ENCODE results near the gene PCSK4. TPM values are rescaled to one million over a fixed set of nuclear protein-coding genes. Genes with fewer than 3 reads are reported as not detected.

PCSK4 gene
- total RNA-seq, 2 experiments from 2014 or later: 1.5 to 1.7 TPM

- Mint-ChIP-seq H3K4me3 (no peak overlapping the region), H3K9me3 (no peaks in the 10 kb centered on the region), H3K27ac (no peak overlapping the region), H3K4me1 (ENCODE audit: low read depth) (peaks cover 14% of the 10 kb centered on the region), H3K36me3 (ENCODE audit: low read depth) (no peaks in the 10 kb centered on the region), H3K27me3 (ENCODE audit: low read depth) (peaks cover 17% of the 10 kb centered on the region)
- no peak for DNase-seq
- intact Hi-C loops (cut with micrococcal nuclease): loop anchor here (5.0 kb wide), 1 partner anchor 290 kb away; no protein-coding TSS in a partner anchor
- CTCF ChIA-PET: interaction anchor here (1.3 kb wide), 2 partner anchors 17 to 23 kb away, joined by 3 to 4 read pairs; no protein-coding TSS in a partner anchor
These were observed 22.5 kb downstream of the PCSK4 start for GRCh38 chr19:1467490-1468273.

- Mint-ChIP-seq H3K27ac (no peak overlapping the region), H3K4me3 (no peak overlapping the region), H3K27me3 (ENCODE audit: low read depth) (peaks cover 17% of the 10 kb centered on the region), H3K36me3 (ENCODE audit: low read depth) (no peaks in the 10 kb centered on the region), H3K4me1 (ENCODE audit: low read depth) (peaks cover 14% of the 10 kb centered on the region), H3K9me3 (no peaks in the 10 kb centered on the region)
- DNase-seq: no peak
- CTCF ChIA-PET: interaction anchor here (1.0 to 1.3 kb wide), 3 partner anchors 9 to 24 kb away, joined by 3 to 4 read pairs (median 4); partner anchors contain the start of gene REEP6
- intact Hi-C loops (cut with micrococcal nuclease): loop anchor here (5.0 kb wide), 1 partner anchor 290 kb away; no protein-coding TSS in a partner anchor
These were observed 23.0 kb downstream of the PCSK4 start for GRCh38 chr19:1467215-1467489.

GRCh38 chr19:1466461-1467214 is 23.5 kb downstream of the PCSK4 start:
- peaks cover 13% of the 10 kb centered on the region for H3K27me3 Mint-ChIP-seq (ENCODE audit: low read depth)
- no peak overlapping the region for H3K27ac Mint-ChIP-seq
- no peaks in the 10 kb centered on the region for H3K36me3 Mint-ChIP-seq (ENCODE audit: low read depth)
- no peak for DNase-seq
- H3K4me1 Mint-ChIP-seq (ENCODE audit: low read depth): peaks cover 11% of the 10 kb centered on the region
- intact Hi-C loops (cut with micrococcal nuclease): loop anchor here (5.0 kb wide), 1 partner anchor 291 kb away; no protein-coding TSS in a partner anchor
- CTCF ChIA-PET: interaction anchor here (0.6 to 1.8 kb wide), 6 partner anchors 9 to 48 kb away, joined by 3 to 4 read pairs (median 4); partner anchors contain the start of gene REEP6
- H3K9me3 Mint-ChIP-seq: no peaks in the 10 kb centered on the region
- H3K4me3 Mint-ChIP-seq: no peak overlapping the region

- no peak for DNase-seq
- no peak overlapping the region for H3K4me3 Mint-ChIP-seq
- intact Hi-C loops (cut with micrococcal nuclease): loop anchor here (5.0 kb wide), 1 partner anchor 291 kb away; no protein-coding TSS in a partner anchor
- no peak overlapping the region for H3K27ac Mint-ChIP-seq
- peaks cover 5% of the 10 kb centered on the region for H3K4me1 Mint-ChIP-seq (ENCODE audit: low read depth)
- no peaks in the 10 kb centered on the region for H3K9me3 Mint-ChIP-seq
- CTCF ChIA-PET: interaction anchor here (0.8 to 1.8 kb wide), 6 partner anchors 8 to 69 kb away, joined by 3 to 4 read pairs (median 4); partner anchors contain the start of gene REEP6
- peaks cover 9% of the 10 kb centered on the region for H3K27me3 Mint-ChIP-seq (ENCODE audit: low read depth)
- no peaks in the 10 kb centered on the region for H3K36me3 Mint-ChIP-seq (ENCODE audit: low read depth)
These were observed 24.1 kb downstream of the PCSK4 start for GRCh38 chr19:1466018-1466460.

DNA sequence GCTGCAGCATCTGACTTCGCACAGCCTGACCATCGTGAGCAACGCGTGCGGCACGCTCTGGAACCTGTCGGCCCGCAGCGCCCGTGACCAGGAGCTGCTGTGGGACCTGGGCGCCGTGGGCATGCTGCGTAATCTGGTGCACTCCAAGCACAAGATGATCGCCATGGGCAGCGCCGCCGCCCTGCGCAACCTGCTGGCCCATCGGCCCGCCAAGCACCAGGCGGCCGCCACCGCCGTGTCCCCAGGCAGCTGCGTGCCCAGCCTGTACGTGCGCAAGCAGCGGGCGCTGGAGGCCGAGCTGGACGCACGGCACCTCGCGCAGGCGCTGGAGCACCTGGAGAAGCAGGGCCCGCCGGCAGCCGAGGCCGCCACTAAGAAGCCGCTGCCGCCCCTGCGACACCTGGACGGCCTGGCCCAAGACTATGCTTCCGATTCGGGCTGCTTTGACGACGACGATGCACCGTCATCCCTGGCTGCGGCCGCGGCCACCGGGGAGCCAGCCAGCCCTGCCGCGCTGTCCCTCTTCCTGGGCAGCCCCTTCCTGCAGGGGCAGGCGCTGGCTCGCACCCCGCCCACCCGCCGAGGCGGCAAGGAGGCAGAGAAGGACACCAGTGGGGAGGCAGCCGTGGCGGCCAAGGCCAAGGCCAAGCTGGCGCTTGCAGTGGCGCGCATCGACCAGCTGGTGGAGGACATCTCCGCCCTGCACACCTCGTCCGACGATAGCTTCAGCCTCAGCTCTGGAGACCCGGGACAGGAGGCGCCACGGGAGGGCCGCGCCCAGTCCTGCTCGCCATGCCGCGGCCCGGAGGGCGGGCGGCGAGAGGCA is 24.7 kb downstream of the PCSK4 start:
- H3K4me1 Mint-ChIP-seq (ENCODE audit: low read depth): peaks cover 3% of the 10 kb centered on the region
- no peak for DNase-seq
- H3K27me3 Mint-ChIP-seq (ENCODE audit: low read depth): peaks cover 9% of the 10 kb centered on the region
- H3K9me3 Mint-ChIP-seq: no peaks in the 10 kb centered on the region
- intact Hi-C loops (cut with micrococcal nuclease): loop anchor here (5.0 kb wide), 1 partner anchor 292 kb away; no protein-coding TSS in a partner anchor
- H3K36me3 Mint-ChIP-seq (ENCODE audit: low read depth): no peaks in the 10 kb centered on the region
- CTCF ChIA-PET: interaction anchor here (0.8 to 1.8 kb wide), 3 partner anchors 12 to 68 kb away, joined by 3 to 4 read pairs (median 3); no protein-coding TSS in a partner anchor
- H3K4me3 Mint-ChIP-seq: no peak overlapping the region
- no peak overlapping the region for H3K27ac Mint-ChIP-seq

- Mint-ChIP-seq H3K4me1 (ENCODE audit: low read depth) (peaks cover 6% of the 10 kb centered on the region), H3K27me3 (ENCODE audit: low read depth) (peaks cover 13% of the 10 kb centered on the region), H3K4me3 (no peak overlapping the region), H3K36me3 (ENCODE audit: low read depth) (peaks cover 2% of the 10 kb centered on the region), H3K9me3 (no peaks in the 10 kb centered on the region), H3K27ac (no peak overlapping the region)
- intact Hi-C loops (cut with micrococcal nuclease): no loop called here
- CTCF ChIA-PET: no interaction called here
- DNase-seq: no peak
These were observed 28.3 kb downstream of the PCSK4 start for GRCh38 chr19:1461862-1462261.

DNA sequence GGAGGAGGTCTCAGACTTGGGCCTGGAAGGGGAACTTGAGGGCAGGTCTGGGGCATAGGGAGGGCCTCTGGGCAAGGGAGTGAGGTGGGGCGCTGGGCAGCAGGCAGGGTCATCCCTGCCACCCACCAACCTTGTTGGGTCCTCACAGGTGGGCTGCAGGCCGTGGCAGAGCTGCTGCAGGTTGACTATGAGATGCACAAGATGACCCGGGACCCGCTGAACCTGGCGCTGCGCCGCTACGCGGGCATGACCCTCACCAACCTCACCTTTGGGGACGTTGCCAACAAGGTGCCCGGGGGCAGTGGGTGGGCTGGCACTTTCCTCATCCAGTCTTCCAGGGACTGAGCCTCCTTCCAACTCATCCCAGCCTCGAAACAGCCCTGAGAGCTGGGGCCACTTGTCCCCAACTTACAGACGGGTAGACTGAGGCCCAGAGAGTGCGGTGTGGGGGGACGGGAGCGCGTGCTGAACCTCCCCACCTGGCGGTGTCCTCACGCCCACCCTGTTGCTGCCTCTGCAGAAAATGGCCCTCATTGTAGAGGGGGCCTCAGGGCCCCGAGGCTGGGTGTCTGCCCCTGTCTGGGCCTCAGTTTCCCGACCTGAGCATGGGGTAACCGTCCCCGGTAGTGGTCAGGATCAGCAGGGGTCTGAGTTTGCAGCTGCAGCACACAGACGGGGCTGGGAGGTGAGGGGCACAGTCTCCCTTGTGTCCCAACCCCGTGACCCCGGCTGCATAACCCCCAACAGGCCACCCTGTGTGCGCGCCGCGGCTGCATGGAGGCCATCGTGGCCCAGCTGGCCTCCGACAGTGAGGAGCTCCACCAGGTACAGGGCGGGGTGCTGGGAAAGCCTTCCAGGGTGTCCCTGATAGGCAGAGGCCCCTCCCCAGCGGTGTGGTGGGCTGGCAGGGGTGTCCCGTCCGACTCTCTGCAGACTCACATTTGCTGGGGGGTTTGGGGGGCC is 29.8 kb downstream of the PCSK4 start:
- peaks cover 15% of the 10 kb centered on the region for H3K27me3 Mint-ChIP-seq (ENCODE audit: low read depth)
- H3K36me3 Mint-ChIP-seq (ENCODE audit: low read depth): peaks cover 2% of the 10 kb centered on the region
- no peak for DNase-seq
- no peaks in the 10 kb centered on the region for H3K9me3 Mint-ChIP-seq
- H3K4me1 Mint-ChIP-seq (ENCODE audit: low read depth): peaks cover 12% of the 10 kb centered on the region
- H3K4me3 Mint-ChIP-seq: no peak overlapping the region
- CTCF ChIA-PET: no interaction called here
- H3K27ac Mint-ChIP-seq: no peak overlapping the region
- intact Hi-C loops (cut with micrococcal nuclease): no loop called here

GRCh38 chr19:1459479-1459878 is 30.7 kb downstream of the PCSK4 start:
- no peak for DNase-seq
- Mint-ChIP-seq H3K9me3 (no peaks in the 10 kb centered on the region), H3K27me3 (ENCODE audit: low read depth) (peaks cover 17% of the 10 kb centered on the region), H3K36me3 (ENCODE audit: low read depth) (peaks cover 2% of the 10 kb centered on the region), H3K4me3 (no peak overlapping the region), H3K27ac (no peak overlapping the region), H3K4me1 (ENCODE audit: low read depth) (peaks cover 16% of the 10 kb centered on the region)
- CTCF ChIA-PET: interaction anchor here (0.9 kb wide), 1 partner anchor 16 kb away, joined by 4 read pairs; no protein-coding TSS in a partner anchor
- intact Hi-C loops (cut with micrococcal nuclease): no loop called here

DNA sequence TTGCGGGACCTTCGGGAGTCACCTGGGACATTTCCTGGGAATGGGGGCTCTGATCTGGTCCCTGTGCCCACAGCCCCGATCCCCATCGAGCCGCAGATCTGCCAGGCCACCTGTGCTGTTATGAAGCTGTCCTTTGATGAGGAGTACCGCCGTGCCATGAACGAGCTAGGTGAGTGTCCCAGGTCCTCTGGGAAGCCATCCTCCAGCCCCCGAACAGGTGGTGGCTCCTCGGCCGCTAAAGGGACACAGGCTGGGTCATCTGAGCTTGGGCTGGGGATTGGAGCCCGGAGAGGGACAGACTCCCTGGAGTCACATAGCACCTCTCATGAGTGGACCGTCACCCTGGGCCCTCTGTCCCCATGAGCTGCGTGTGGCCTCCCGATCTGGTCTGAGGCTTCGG is 32.3 kb downstream of the PCSK4 start:
- Mint-ChIP-seq H3K27me3 (ENCODE audit: low read depth) (peaks cover 25% of the 10 kb centered on the region), H3K4me1 (ENCODE audit: low read depth) (peaks cover 17% of the 10 kb centered on the region), H3K36me3 (ENCODE audit: low read depth) (peaks cover 2% of the 10 kb centered on the region), H3K9me3 (no peaks in the 10 kb centered on the region), H3K4me3 (no peak overlapping the region), H3K27ac (no peak overlapping the region)
- no peak for DNase-seq
- intact Hi-C loops (cut with micrococcal nuclease): no loop called here
- CTCF ChIA-PET: interaction anchor here (0.6 to 1.1 kb wide), 2 partner anchors 9 to 1470 kb away, joined by 3 to 5 read pairs; no protein-coding TSS in a partner anchor

GRCh38 chr19:1457031-1457739 is 33.0 kb downstream of the PCSK4 start:
- Mint-ChIP-seq H3K9me3 (no peaks in the 10 kb centered on the region), H3K4me1 (ENCODE audit: low read depth) (peaks cover 17% of the 10 kb centered on the region), H3K4me3 (no peak overlapping the region), H3K27ac (no peak overlapping the region), H3K27me3 (ENCODE audit: low read depth) (peaks cover 31% of the 10 kb centered on the region), H3K36me3 (ENCODE audit: low read depth) (peaks cover 2% of the 10 kb centered on the region)
- CTCF ChIA-PET: interaction anchor here (0.6 to 1.1 kb wide), 2 partner anchors 9 to 1471 kb away, joined by 3 to 5 read pairs; no protein-coding TSS in a partner anchor
- intact Hi-C loops (cut with micrococcal nuclease): no loop called here
- no peak for DNase-seq

Measured in activated naive CD4-positive, alpha-beta T cell treated with anti-CD3 and anti-CD28 coated beads for 36 hours (primary cell).